T-helper 1 cell (primary cell): ENCODE data around the gene ADAM19.
"Not testable (repeated sequence)": the region's sequence is repeated elsewhere in the genome, so short reads cannot be mapped to it uniquely, and the experiment has no call there.

Source experiments
- DNase-seq, 5 donors: peaks; one replicate each; pipeline ENCODE4 v3.0.0-alpha.2; 2012 to 2020

The ADAM19 gene

GRCh38 chr5:157459715-157460599 lies 115.6 kb downstream of the ADAM19 start, which contains the start of gene NIPAL4:
TSS of gene NIPAL4 (plus strand) at chr5:157460213. CDS start at chr5:157460321, 108 bp downstream.
- peak in 4 of 5 donors; percentile 5 to 21 (median 8) for DNase-seq

- DNase-seq: no peak
These were observed 116.7 kb downstream of the ADAM19 start for GRCh38 chr5:157458835-157459234.

- no peak for DNase-seq
These were observed 118.2 kb downstream of the ADAM19 start for GRCh38 chr5:157457391-157457790.

GRCh38 chr5:157456301-157456700 lies 119.3 kb downstream of the ADAM19 start:
- no peak for DNase-seq

GRCh38 chr5:157455057-157455456 lies 120.5 kb downstream of the ADAM19 start:
- DNase-seq: no peak

- no peak for DNase-seq
These were observed 121.3 kb downstream of the ADAM19 start for GRCh38 chr5:157454273-157454672.

- DNase-seq: no peak
These were observed 123.8 kb downstream of the ADAM19 start for GRCh38 chr5:157451806-157452205.

GRCh38 chr5:157450024-157450423 lies 125.6 kb downstream of the ADAM19 start:
- no peak for DNase-seq

- no peak for DNase-seq
These were observed 126.4 kb downstream of the ADAM19 start for GRCh38 chr5:157449011-157449723.

- DNase-seq: no peak
These were observed 128.4 kb downstream of the ADAM19 start for GRCh38 chr5:157447201-157447637.

GRCh38 chr5:157446412-157446935 lies 129.1 kb downstream of the ADAM19 start:
- no peak for DNase-seq

GRCh38 chr5:157445745-157446411 lies 129.7 kb downstream of the ADAM19 start:
- no peak for DNase-seq

- DNase-seq: no peak
These were observed 131.4 kb downstream of the ADAM19 start for GRCh38 chr5:157444224-157444623.

GRCh38 chr5:157443041-157443549 lies 132.5 kb downstream of the ADAM19 start:
- DNase-seq: no peak

- DNase-seq: no peak
These were observed 141.5 kb downstream of the ADAM19 start for GRCh38 chr5:157434096-157434495.

- DNase-seq: peak in 2 of 5 donors; percentile 16 to 68
These were observed 143.9 kb downstream of the ADAM19 start for GRCh38 chr5:157431544-157432200.

- not testable (repeated sequence) for DNase-seq
These were observed 145.7 kb downstream of the ADAM19 start for GRCh38 chr5:157429920-157430319.
